ENCODE data around the gene KLHL29.

KLHL29 gene

DNA sequence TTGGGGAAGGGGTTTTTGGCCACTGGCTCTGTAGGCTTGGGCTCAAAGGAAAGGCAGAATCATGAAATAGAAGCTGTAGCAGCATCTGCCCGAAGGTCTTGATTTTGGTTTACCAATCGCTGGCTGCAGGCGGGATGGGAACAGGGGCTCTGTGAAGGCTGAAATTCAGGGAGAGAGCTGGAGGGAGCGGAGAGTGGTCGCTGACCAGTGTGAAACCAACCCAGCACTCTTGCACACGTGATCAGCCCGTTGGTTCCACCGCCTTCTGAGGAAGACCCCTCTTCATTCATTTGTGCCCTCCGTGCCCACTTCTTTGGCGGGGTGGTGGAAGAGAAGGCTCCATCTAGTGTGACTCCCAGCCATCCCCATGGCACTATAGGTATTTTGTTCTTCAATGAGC, 82.6 kb downstream of the KLHL29 start:
- in situ Hi-C loops (cut with MboI; ENCODE audit: low sequenced_read_pairs), result loop anchor here (25.0 kb wide), 1 partner anchor 255 kb away; no protein-coding TSS in a partner anchor

DNA sequence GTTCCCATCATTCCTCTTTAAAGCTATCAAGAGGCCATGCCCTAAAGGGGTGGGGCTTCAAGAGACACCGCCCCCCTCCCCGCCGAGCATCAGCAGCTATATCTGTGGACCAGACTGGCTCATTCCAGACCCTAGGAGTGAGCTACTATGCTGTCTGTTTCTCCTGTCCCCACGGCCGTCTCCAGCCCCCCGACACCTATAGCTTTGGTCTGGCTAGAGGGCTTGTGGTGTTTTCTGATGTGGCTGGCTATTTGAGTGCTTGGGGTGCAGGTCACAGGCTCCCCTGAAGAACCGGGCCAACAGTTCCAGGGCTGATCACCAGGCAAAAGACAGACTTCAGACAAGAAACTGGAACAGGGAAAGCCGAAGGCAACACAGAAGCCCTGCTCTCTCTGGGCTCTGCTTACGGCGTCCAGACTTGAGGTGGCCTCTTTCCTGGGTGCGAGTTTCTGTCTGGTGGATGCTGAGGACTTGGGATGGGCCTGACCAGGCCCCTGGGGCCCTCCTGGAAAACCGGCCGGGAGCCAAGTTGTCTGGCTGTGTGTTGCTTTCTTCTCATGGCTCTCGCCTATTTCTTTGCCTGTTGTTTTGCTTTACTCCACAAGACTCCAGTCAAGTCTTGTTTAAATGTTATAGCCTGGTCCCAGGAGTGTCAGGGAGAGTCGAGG, 83.6 kb downstream of the KLHL29 start:
- in situ Hi-C loops (cut with MboI; ENCODE audit: low sequenced_read_pairs), result loop anchor here (25.0 kb wide), 1 partner anchor 256 kb away; no protein-coding TSS in a partner anchor

DNA sequence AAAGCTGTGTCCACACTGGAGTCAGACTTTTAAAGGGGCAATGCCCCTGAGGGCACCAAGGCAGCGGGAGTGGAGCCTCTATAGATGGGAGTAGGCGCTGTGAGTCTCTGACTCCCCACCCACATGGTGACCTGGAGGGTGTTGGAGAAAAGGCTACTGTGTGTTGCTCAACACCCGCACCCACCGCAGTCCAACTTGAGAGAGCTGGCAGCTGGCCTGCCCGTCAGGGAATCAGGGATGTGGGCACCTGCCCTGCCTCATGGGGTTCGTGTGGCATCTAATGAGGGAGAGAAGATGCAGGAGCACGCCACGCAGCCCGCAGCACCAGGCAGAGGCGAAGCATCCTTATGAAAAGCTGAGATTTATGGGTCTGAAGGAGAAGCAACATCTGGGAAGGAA, 84.2 kb downstream of the KLHL29 start:
- in situ Hi-C loops (cut with MboI; ENCODE audit: low sequenced_read_pairs), result loop anchor here (25.0 kb wide), 1 partner anchor 257 kb away; no protein-coding TSS in a partner anchor

DNA sequence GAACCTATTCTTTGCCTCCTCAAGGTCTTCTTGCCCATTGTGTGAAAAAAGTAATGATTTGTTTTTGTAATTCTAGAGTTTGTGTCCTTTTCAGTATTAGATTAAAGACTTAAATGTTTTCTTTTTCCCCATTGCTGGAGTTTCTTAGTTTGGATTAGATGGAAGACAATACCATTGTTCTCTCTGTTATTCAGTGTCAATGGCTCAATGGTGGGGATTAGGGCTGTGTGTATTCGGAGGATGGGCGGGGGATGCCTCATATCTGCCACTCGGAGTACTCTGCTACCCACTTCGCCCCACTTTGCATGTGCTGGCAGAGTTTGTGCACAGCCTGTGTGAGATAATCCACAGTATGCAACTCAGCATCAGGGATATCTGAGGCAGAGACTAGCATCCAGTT, 90.1 kb downstream of the KLHL29 start:
- in situ Hi-C loops (cut with MboI; ENCODE audit: low sequenced_read_pairs), result no loop called here

DNA sequence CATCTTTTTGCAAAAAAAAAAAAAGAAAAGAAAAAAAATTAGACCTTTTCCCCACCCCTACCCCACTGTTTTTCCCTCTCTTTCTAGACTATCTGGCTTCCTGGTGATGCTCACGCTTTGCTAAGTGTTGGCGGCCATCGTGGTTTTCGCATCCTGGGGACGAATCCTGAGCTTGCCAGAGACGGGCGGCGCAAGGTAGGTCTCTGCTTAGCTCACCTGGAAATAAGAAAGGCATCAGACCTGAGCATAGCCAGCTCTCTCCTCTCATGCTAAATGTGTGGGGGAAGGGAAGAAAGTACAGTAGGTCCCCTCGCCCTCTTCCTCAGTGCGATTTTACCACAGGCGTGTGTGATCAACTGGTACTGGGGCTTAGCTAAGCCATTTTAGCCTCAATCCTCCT, 90.5 kb downstream of the KLHL29 start:
- in situ Hi-C loops (cut with MboI; ENCODE audit: low sequenced_read_pairs), result no loop called here

DNA sequence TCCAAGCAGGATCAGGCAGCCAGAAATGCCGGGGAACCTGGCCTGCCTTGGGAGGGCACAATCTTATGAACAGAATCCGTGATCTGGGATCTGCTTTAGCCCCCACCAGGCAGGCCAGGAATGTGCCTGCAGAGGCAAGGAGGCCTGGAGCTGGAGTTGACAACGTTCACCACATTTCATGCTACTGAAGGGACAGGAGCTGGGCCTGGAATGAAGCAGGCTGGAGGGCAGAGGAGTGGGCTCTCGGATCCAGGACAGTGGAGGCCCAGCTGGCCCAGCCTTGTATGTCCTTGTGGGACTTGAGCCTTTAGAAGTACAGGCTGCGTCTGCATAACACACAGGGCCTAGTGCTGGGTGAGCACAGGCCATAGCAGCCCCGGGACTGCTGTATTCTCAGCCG, 91.8 kb downstream of the KLHL29 start:
- in situ Hi-C loops (cut with MboI; ENCODE audit: low sequenced_read_pairs), result no loop called here

DNA sequence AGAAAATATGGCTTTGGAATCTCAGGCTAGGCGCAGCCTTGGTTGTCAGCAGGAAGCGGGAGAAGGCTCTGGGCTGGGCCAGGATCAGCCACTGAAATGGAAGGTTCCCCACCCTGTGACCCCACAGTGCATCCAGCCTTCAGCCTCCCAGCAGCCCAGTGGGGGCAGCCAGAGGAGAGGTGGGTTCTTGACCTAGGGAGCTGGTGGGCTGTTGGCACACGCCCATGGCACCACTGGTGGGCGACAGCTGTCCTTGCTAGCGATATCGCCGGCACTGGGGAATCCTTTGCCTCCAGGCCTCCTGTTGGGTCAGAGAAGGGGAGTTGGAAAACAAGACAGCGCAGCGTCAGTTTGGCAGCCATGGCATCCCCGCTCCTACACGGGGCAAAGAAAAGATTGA, 92.4 kb downstream of the KLHL29 start:
- in situ Hi-C loops (cut with MboI; ENCODE audit: low sequenced_read_pairs), result no loop called here

DNA sequence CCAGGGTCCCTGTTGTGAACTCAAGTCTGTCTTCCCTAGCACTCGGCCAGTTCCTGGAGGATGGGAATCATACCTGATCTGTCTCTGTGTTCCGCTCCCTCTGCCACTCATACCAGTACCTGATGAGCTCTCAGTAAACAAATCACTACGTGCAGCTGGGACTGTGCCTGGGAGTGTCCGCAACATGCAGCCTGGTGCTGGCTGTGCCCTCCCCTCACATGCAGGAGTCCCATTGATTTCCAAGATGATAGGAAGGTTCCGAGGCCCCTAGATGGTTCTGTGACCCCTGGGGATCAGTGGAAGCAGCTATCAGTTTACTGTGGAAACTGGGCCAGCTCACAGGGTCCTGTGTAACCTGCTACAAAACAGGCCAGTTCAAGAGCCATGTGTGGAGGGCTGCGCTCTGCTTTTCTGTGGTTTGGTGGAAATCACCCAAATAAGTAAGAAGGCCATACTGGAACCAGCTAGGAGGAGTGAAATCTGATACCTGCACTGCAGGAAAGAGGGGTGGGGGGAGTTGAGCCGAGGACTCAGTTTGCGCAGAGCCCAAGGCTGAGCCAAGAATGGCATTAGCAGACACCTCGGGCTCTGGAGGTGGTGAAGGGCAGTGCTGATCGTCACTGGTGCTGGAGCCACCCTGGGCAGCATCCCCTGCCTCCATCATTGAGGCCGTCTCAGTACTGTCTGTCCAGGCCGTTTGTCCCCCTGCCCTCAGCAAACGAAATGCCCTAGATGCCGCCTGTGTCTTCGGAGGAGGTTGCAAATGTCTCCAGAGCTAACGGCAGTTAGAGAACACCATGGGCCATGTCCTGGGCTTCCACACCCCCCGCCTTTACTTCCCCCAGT, 93.3 kb downstream of the KLHL29 start:
- in situ Hi-C loops (cut with MboI; ENCODE audit: low sequenced_read_pairs), result no loop called here

DNA sequence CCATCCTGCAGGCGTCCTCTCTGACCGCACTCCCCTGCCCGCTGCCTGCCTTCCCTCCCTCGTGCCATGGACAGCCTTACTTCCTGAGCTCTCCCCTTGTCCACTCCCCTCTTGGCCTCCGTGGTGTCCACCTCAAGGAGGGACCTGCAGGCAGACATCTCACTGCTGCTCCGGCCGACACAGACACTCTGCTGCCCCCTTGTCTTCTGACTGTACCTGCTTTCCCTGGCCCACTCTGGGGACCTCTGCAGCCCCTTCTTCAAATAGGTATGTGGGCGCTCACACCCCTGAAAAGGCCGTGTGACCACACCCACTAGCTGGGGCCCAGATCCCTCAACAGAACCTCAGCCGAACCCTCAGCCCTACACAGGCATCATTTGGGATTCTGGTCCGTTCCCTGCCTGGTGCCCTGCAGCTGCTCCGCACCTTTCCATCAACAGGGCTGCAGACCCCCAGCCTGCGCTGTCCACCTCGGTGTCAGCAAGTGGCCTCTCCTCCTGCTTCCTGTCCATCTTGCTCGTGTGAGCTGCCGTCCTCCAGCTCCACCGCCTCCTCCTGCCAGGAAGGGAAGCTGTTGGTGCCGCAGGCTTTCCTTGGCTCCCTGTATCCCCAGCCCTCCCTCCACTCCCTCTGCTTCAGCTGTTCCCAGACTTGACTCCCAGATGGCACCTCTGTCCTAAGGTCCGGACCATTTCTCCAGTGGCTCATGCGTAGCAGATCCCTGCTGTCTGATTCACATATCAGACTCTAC, 94.1 kb downstream of the KLHL29 start:
- in situ Hi-C loops (cut with MboI; ENCODE audit: low sequenced_read_pairs), result no loop called here

DNA sequence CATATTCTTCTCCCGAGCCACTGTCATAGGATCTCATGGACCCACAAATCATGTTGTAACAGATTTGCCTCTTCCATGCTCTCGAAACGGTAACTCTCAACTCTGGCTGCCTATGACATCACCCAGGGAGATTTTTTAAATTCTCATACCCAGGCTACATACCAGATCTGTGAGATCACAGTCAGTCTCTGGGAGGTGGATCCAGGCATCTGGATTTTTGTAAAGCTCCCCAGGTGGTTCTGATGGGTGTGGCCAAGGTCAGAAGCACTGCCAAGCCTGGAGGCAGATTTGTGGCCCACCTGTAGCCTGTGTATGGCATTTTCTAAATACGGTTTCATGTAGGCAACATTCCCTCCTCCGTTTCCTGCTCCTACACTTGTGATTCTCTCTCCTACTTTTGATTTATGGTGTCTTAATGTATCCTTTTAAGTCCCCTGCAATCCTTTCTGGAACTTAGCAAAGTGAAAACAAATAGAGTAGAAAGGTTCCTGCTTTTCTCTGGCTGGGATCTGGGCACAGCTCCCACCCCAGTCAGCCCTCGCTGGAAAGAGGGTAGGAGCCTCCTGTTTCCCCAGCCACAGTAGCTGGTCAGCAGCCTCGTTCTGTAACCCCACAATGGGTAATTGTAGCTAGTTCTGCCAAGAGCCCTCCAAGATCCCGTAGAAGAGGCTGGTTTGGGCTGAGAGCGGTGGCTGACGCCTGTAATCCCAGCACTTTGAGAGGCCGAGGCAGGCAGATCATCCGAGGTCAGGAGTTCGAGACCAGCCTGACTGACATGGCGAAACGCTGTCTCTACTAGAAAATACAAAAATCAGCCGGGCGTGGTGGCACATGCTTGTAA, 96.2 kb downstream of the KLHL29 start:
- in situ Hi-C loops (cut with MboI; ENCODE audit: low sequenced_read_pairs), result no loop called here

DNA sequence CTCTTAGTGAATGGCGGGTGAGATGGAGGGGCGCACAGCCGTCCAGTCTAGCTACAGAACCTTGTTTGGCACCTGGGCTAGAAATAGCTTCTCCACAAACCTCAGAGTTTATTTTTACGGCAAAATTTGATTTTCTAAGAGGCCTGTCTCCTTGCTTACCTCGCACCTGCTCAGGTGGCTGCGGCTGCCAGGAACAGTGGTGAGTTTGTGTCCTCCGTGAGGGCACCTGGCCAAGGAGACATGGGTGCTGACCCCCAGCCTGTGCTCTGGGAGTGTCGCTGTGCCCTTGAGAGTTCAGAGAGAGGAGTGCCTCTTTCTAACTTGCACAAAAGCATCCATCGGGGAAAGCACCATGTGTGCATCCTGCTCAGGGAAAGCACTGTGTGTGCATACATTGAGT, 97.2 kb downstream of the KLHL29 start:
- in situ Hi-C loops (cut with MboI; ENCODE audit: low sequenced_read_pairs), result no loop called here

DNA sequence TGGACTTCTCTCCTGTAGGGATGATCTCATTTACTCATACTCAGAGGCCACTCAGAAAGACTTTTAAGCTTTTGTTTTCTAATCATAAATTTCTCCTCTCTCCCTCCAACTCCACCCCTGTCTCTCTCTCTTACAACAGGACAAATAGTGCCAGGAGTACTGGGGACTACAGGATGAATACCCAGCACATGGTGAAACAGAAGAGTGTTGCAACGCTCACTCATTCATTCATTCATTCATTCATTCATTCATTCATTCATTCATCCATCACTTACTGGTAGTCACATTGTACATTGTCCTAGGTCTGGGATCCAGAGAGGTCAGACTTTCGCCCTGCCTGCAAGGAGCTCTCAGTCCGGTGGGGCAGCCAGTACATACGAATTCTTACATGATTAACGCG, 97.6 kb downstream of the KLHL29 start:
- in situ Hi-C loops (cut with MboI; ENCODE audit: low sequenced_read_pairs), result no loop called here

DNA sequence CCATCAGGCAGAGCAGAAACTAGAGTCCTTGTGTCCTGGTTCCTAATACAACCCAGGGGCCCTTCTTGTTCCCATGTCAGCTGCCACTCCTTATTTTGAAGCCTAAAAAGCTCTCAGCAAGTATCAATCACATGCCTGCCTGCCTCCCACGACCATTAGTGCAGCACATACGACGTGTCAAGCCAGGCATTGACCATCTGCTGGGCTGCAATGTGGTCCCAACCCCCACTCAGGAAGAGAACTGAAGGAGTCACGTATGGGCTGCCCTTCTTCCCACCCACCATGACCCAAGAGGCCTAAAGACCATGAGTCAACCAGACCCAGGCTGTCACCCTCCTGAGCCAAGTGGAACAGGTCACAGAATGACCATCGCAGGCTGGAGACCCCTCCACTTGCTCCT, 98.8 kb downstream of the KLHL29 start:
- in situ Hi-C loops (cut with MboI; ENCODE audit: low sequenced_read_pairs), result no loop called here

DNA sequence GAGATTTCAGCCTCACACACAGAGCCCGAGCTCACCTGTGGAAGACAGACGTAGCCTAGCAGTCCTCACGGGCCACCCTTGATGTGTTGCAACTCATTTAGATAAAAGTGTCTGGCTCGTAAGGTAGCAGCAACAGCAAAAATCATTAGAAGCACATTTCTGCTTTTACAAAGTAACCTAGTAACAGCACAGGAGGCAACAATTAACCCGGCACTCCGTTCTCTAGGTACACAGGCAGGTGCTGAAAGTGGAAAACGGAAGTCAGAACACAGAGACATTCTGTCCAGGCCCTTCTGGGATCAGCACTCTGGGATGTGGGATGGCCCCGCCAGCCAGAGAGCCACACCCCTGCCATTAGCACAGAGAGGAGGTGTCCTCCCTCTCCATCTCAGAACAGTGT, 99.3 kb downstream of the KLHL29 start:
- in situ Hi-C loops (cut with MboI; ENCODE audit: low sequenced_read_pairs), result no loop called here

DNA sequence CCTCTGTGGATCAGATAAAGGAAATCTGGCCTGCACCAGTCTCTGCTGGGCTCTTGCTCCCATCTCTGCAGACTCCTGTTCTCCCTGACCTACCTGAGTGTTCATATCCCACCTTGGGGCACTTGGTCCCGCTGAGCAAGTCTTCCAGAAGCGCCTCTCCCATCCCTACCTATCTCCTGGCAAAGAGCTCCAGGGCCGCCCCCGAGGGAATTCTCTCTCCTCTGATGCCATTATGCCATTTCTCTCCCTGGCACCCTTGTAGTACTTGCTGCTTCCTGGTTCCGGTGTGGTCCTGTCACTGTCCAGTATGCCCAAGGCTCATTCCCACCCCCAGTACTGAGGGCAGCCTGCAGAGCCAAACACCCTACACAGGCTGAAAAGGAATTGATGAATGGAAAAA, 99.8 kb downstream of the KLHL29 start:
- in situ Hi-C loops (cut with MboI; ENCODE audit: low sequenced_read_pairs), result no loop called here

DNA sequence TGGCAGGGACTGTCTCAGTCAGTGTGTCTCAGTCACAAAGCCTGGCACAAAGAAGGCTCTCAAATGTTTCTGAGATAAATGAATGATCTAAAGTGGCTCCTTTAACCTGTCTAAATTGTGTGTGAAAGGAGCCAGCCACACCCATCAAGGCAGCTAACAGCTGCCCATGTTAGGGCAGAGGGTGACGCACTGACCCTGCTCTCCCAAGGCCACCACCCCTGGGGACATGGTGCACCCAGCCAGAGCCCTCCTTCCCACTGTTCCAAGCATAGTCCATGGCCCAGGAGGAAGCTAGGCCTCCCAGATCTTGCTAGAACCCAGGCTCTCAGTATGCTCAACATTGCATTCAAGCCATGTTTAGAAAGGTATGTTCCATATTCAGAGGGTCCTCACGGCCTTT, 100.3 kb downstream of the KLHL29 start:
- in situ Hi-C loops (cut with MboI; ENCODE audit: low sequenced_read_pairs), result no loop called here

DNA sequence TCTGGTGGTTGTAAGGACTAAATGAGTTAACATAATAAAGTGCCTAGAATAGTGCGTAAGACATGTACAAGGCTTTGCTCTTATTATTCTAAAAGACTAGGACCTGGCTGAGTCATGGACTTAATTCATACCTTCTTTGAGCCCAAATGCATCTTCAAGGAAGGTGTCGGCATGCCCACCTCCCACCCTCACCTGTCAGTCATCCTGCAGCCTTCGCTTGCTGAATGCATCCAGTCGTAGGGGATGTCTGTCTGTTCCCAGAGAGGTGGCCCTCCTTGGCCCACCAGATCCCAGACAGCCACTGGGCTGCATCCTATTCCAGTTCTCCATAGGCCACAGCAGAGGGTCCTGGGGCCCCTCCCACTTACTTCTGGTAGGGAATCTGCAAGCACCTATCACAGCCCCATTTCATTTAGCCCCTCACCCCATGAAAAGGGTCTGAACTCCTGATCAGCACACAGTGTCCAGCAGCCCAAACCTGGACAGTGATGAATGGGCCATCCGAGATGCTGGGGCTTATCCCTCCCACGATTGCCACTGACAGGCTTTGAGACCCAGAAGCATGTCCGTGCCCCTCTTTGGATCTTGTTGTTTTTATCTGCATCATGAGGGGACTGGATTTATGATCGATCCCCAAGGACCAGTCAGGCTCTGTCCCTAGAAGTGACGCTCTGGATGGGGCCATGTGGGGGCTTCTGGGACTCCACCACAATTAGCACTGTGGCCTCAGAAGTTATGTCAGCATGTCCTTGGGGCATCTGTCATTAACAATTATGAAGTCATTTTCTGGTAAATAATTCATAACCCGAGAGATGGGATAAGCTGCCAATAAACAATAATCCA, 101.1 kb downstream of the KLHL29 start:
- in situ Hi-C loops (cut with MboI; ENCODE audit: low sequenced_read_pairs), result no loop called here

DNA sequence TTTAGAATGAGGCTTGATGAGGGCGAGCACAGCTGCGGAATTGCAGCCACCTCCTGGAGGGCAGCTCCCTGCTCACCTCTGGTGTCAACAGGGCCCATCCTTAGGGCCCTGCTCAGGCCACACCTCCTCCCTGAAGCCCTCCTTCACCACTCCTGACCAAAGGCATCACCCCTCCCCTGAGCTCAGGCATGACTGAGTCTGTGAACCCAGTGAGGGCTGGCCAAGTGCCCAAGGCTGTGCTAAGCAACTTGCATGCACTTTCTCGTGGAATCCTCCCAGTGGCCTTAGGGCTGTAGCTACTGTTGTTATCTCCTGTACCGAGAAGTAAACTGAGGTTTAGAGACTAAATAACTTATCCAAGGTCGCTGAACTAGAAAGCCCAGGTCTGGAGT, 101.7 kb downstream of the KLHL29 start:
- in situ Hi-C loops (cut with MboI; ENCODE audit: low sequenced_read_pairs), result no loop called here

DNA sequence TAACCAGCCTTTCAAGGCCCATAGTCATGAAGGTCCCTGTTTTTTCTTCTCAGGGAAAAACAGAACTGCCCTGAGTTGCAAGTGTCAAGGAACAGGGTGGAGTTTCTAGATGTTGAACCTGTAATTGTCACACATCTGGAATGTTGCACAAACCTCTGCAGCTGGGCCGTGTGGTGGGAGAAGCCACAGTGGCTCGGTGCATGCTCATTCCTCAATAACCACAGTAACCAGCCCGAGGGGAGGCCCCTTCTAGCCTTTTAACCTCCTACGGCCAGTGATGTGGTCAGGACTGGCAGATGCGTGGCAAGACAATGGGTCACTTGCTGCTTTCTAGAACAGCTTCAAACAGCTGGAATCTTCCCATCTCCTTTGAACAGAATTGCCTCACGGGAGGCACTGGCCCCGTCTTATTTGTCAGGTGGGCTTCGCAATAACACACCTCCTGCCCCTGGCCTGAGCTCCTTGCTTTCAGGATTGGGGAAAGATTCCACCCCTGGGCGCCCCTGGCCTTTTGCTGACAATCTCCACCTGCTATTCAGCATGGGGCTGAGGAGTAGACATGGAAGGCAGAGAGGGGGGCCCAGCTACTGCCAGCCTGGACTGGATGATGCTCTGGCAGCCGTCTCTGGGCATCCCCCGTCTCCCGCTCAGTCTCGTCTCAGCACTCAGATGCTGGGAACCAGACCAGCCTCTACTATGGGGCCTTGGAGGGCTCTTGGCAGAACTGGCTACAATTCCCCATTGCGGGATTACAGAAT, 102.9 kb downstream of the KLHL29 start:
- in situ Hi-C loops (cut with MboI; ENCODE audit: low sequenced_read_pairs), result no loop called here
